Stimulated activated CD4-positive, alpha-beta T cell treated with anti-CD3 and anti-CD28 coated beads, Interleukin-4, amount 100 ng/mL, for 48 hours (primary cell): ENCODE measurements around the gene CECR2.

Experiments
- DNase-seq, 2 donors: peaks; one replicate each; pipeline ENCODE4 v3.0.0-alpha.2; 2020; ENCODE audit warnings: low read depth in 2 of 2

The CECR2 gene

GRCh38 chr22:17368144-17368543 lies 1.1 kb upstream of the CECR2 start:
- no peak for DNase-seq

- no peak for DNase-seq
Observed at GRCh38 chr22:17368554-17369438, 464 bp upstream of the CECR2 start.

- no peak for DNase-seq
Observed at GRCh38 chr22:17370026-17370765, 936 bp downstream of the CECR2 start.

- no peak for DNase-seq
Observed at GRCh38 chr22:17370766-17371432, 1.6 kb downstream of the CECR2 start.

GRCh38 chr22:17371448-17371847 lies 2.2 kb downstream of the CECR2 start:
- DNase-seq: no peak

GRCh38 chr22:17373855-17374254 lies 4.6 kb downstream of the CECR2 start:
- DNase-seq: no peak

GRCh38 chr22:17375914-17376614 lies 6.8 kb downstream of the CECR2 start:
- DNase-seq: no peak

GRCh38 chr22:17376950-17377349 lies 7.7 kb downstream of the CECR2 start:
- DNase-seq: no peak

GRCh38 chr22:17379944-17380343 lies 10.7 kb downstream of the CECR2 start:
- DNase-seq: no peak

GRCh38 chr22:17380359-17381087 lies 11.3 kb downstream of the CECR2 start:
- no peak for DNase-seq

- no peak for DNase-seq
Observed at GRCh38 chr22:17381192-17381913, 12.1 kb downstream of the CECR2 start.

GRCh38 chr22:17384612-17385330 lies 15.5 kb downstream of the CECR2 start:
- DNase-seq: no peak

GRCh38 chr22:17387356-17387755 lies 18.1 kb downstream of the CECR2 start:
- no peak for DNase-seq

- DNase-seq: no peak
Observed at GRCh38 chr22:17388235-17388634, 19.0 kb downstream of the CECR2 start.

- no peak for DNase-seq
Observed at GRCh38 chr22:17390087-17390486, 20.8 kb downstream of the CECR2 start.

GRCh38 chr22:17396516-17396915 lies 27.3 kb downstream of the CECR2 start:
- DNase-seq: no peak

- DNase-seq: no peak
Observed at GRCh38 chr22:17397756-17398547, 28.7 kb downstream of the CECR2 start.

- no peak for DNase-seq
Observed at GRCh38 chr22:17400305-17400704, 31.0 kb downstream of the CECR2 start.

- DNase-seq: no peak
Observed at GRCh38 chr22:17401728-17402127, 32.5 kb downstream of the CECR2 start.
